WTC11 (cell line): ENCODE results near the gene SREBF2.

Experiments
- CREB1 ChIP-seq: sonication (generic); formaldehyde crosslinking; IDR thresholded peaks from 2 replicates; pipeline ENCODE4 v1.8.0; 2023; ENCODE audit warnings: mild to moderate bottlenecking, missing genetic modification reagents
- CTCF ChIP-seq: fragments of 200-600 bp; IDR thresholded peaks from 2 replicates; pipeline ENCODE4 v1.8.0; 2022; ENCODE audit warnings: antibody characterized with exemption
- GABPB1 ChIP-seq: sonication (generic); formaldehyde crosslinking; IDR thresholded peaks from 2 replicates; pipeline ENCODE4 v1.8.1; 2023; ENCODE audit warnings: mild to moderate bottlenecking, missing genetic modification reagents
- MAX ChIP-seq: sonication (generic); formaldehyde crosslinking; IDR thresholded peaks from 2 replicates; pipeline ENCODE4 v1.8.0; 2022; ENCODE audit warnings: mild to moderate bottlenecking, missing genetic modification reagents
- NFYB ChIP-seq: sonication (generic); formaldehyde crosslinking; conservative IDR thresholded peaks from 2 replicates; pipeline ENCODE4 v1.8.0; 2022; ENCODE audit warnings: low read depth, missing genetic modification reagents
- NR1H2 ChIP-seq: sonication (generic); formaldehyde crosslinking; IDR thresholded peaks from 2 replicates; pipeline ENCODE4 v1.9.0; 2021; ENCODE audit warnings: mild to moderate bottlenecking, moderate library complexity, missing genetic modification reagents
- TCF7 ChIP-seq: sonication (generic); formaldehyde crosslinking; IDR thresholded peaks from 2 replicates; pipeline ENCODE4 v1.8.0; 2022; ENCODE audit warnings: mild to moderate bottlenecking, low read depth, missing genetic modification reagents, moderate library complexity
- TP53 ChIP-seq: sonication (generic); formaldehyde crosslinking; IDR thresholded peaks from 2 replicates; pipeline ENCODE4 v1.8.1; 2023; ENCODE audit warnings: mild to moderate bottlenecking, missing genetic modification reagents

DNA sequence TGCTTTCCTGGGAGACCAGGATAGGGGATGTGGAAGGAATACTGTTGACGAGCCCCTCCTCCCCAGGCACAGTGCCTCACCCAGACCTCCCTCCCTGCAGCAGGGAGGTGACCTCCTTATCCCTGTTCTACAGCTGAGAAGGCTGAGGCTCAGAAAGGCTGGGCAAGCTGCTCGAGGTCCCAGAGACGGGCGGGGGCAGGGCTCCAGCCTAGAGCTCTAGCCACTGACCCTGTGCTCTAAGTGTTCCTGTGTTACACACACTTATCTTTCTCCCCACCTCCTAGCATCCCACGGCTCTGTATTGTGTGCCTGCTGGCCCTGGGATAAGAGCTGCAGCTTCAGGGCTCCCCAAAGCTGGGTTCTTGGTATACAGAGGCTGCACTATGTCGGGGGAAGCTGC is 24.5 kb upstream of the SREBF2 start:
- TF ChIP-seq TP53 (CRISPR knock-in tag) (no peak), CREB1 (CRISPR knock-in tag) (no peak), NR1H2 (CRISPR knock-in tag) (no peak), TCF7 (no peak), CTCF (no peak), NFYB (CRISPR knock-in tag) (no peak), MAX (CRISPR knock-in tag) (no peak), GABPB1 (no peak)
